M059J (cell line): ENCODE results near the gene GPRIN1. TPM values are rescaled to one million over a fixed set of nuclear protein-coding genes. Genes with fewer than 3 reads are reported as not detected.
A peak's percentile ranks its signal among the peaks of the same experiment; 100 is the strongest.
"Not testable (repeated sequence)": the region's sequence is repeated elsewhere in the genome, so short reads cannot be mapped to it uniquely, and the experiment has no call there.

Experiments
- DNase-seq: peaks from one replicate; pipeline ENCODE4 v3.0.0-alpha.2; 2012; ENCODE audit warnings: low read depth
- total RNA-seq: library from RNA; depleted of rRNA; stranded (reverse); fragments of >200 nt; shearing (Covaris generic); gene quantifications from 2 replicates; pipeline ENCODE4 v1.2.3, GENCODE V29; 2014

The GPRIN1 gene
- total RNA-seq, 1 experiment from 2014 or later = 12.4 TPM

GRCh38 chr5:176597417-176598389, 12.3 kb downstream of the GPRIN1 start:
- DNase-seq = no peak

GRCh38 chr5:176596689-176597416, 13.1 kb downstream of the GPRIN1 start:
- no peak for DNase-seq

- no peak for DNase-seq
Observed at GRCh38 chr5:176596069-176596644, 13.8 kb downstream of the GPRIN1 start.

GRCh38 chr5:176595386-176595943, 14.5 kb downstream of the GPRIN1 start:
- DNase-seq = no peak

- DNase-seq = no peak
Observed at GRCh38 chr5:176594554-176594953, 15.4 kb downstream of the GPRIN1 start.

GRCh38 chr5:176593273-176593869, 16.6 kb downstream of the GPRIN1 start:
- no peak for DNase-seq

- no peak for DNase-seq
Observed at GRCh38 chr5:176592573-176592972, 17.4 kb downstream of the GPRIN1 start.

GRCh38 chr5:176591667-176592066, 18.3 kb downstream of the GPRIN1 start:
- DNase-seq = not testable (repeated sequence)

- no peak for DNase-seq
Observed at GRCh38 chr5:176590035-176590717, 19.8 kb downstream of the GPRIN1 start.

GRCh38 chr5:176589039-176589769, 20.8 kb downstream of the GPRIN1 start:
- DNase-seq = no peak

- no peak for DNase-seq
Observed at GRCh38 chr5:176588297-176588696, 21.7 kb downstream of the GPRIN1 start.

- DNase-seq = no peak
Observed at GRCh38 chr5:176587398-176587797, 22.6 kb downstream of the GPRIN1 start.

- DNase-seq = no peak
Observed at GRCh38 chr5:176583076-176583475, 26.9 kb downstream of the GPRIN1 start.

GRCh38 chr5:176581361-176581760, 28.6 kb downstream of the GPRIN1 start:
- DNase-seq = no peak

- peak; percentile 12 for DNase-seq
Observed at GRCh38 chr5:176579323-176579722, 30.6 kb downstream of the GPRIN1 start.

GRCh38 chr5:176578391-176578808, 31.6 kb downstream of the GPRIN1 start:
- DNase-seq = peak; percentile 40

GRCh38 chr5:176577312-176578176, 32.4 kb downstream of the GPRIN1 start:
- DNase-seq = peak; percentile 38

- no peak for DNase-seq
Observed at GRCh38 chr5:176575488-176576422, 34.2 kb downstream of the GPRIN1 start.
